Measurements from ENCODE around the gene PRSS21. TPM values are rescaled to one million over a fixed set of nuclear protein-coding genes. Genes with fewer than 3 reads are reported as not detected.

Gene PRSS21
- total RNA-seq, 1 experiment from 2014 or later = 1.5 TPM

- CTCF ChIA-PET = interaction anchor here (0.6 kb wide), 1 partner anchor 10 kb away, joined by 3 read pairs; no protein-coding TSS in a partner anchor
- Mint-ChIP-seq H3K4me3 (no peak overlapping the region), H3K27ac (no peak overlapping the region), H3K27me3 (ENCODE audit: low read depth) (no peaks in the 10 kb centered on the region), H3K36me3 (no peaks in the 10 kb centered on the region), H3K4me1 (no peaks in the 10 kb centered on the region), H3K9me3 (no peaks in the 10 kb centered on the region)
- no peak for TF ChIP-seq SP1 (CRISPR knock-in tag; conservative IDR thresholded peaks at IDR 0.05)
- TF ChIP-seq, protein P1, sequence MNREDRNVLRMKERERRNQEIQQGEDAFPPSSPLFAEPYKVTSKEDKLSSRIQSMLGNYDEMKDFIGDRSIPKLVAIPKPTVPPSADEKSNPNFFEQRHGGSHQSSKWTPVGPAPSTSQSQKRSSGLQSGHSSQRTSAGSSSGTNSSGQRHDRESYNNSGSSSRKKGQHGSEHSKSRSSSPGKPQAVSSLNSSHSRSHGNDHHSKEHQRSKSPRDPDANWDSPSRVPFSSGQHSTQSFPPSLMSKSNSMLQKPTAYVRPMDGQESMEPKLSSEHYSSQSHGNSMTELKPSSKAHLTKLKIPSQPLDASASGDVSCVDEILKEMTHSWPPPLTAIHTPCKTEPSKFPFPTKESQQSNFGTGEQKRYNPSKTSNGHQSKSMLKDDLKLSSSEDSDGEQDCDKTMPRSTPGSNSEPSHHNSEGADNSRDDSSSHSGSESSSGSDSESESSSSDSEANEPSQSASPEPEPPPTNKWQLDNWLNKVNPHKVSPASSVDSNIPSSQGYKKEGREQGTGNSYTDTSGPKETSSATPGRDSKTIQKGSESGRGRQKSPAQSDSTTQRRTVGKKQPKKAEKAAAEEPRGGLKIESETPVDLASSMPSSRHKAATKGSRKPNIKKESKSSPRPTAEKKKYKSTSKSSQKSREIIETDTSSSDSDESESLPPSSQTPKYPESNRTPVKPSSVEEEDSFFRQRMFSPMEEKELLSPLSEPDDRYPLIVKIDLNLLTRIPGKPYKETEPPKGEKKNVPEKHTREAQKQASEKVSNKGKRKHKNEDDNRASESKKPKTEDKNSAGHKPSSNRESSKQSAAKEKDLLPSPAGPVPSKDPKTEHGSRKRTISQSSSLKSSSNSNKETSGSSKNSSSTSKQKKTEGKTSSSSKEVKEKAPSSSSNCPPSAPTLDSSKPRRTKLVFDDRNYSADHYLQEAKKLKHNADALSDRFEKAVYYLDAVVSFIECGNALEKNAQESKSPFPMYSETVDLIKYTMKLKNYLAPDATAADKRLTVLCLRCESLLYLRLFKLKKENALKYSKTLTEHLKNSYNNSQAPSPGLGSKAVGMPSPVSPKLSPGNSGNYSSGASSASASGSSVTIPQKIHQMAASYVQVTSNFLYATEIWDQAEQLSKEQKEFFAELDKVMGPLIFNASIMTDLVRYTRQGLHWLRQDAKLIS (CRISPR knock-in tag; IDR thresholded peaks at IDR 0.05; ENCODE audit: borderline replicate concordance) = no peak
- TF ChIP-seq, protein P2, sequence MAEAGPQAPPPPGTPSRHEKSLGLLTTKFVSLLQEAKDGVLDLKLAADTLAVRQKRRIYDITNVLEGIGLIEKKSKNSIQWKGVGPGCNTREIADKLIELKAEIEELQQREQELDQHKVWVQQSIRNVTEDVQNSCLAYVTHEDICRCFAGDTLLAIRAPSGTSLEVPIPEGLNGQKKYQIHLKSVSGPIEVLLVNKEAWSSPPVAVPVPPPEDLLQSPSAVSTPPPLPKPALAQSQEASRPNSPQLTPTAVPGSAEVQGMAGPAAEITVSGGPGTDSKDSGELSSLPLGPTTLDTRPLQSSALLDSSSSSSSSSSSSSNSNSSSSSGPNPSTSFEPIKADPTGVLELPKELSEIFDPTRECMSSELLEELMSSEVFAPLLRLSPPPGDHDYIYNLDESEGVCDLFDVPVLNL (CRISPR knock-in tag; IDR thresholded peaks at IDR 0.05; ENCODE audit: borderline replicate concordance, low read depth) = no peak
- TF ChIP-seq TEAD4 (CRISPR knock-in tag; IDR thresholded peaks at IDR 0.05) = no peak
- no peak for TF ChIP-seq RORB (CRISPR knock-in tag; IDR thresholded peaks at IDR 0.05)
- TF ChIP-seq USF2 (CRISPR knock-in tag; IDR thresholded peaks at IDR 0.05) = no peak
- no peak for TF ChIP-seq PREB (CRISPR knock-in tag; IDR thresholded peaks at IDR 0.05; ENCODE audit: borderline replicate concordance)
- no peak for TF ChIP-seq ELF4 (CRISPR knock-in tag; IDR thresholded peaks at IDR 0.05; ENCODE audit: low read depth)
- no peak for TF ChIP-seq CREB1 (CRISPR knock-in tag; IDR thresholded peaks at IDR 0.05)
- ATAC-seq (no peak), DNase-seq (ENCODE audit: low spot score) (no peak)
- POLR2A ChIA-PET = no interaction called here
Observed at GRCh38 chr16:2822158-2822495, 5.1 kb downstream of the PRSS21 start.

GRCh38 chr16:2822496-2822895 lies 5.5 kb downstream of the PRSS21 start:
- no peaks in the 10 kb centered on the region for H3K9me3 Mint-ChIP-seq
- POLR2A ChIA-PET = no interaction called here
- ATAC-seq (no peak), DNase-seq (ENCODE audit: low spot score) (no peak)
- H3K27me3 Mint-ChIP-seq (ENCODE audit: low read depth) = no peaks in the 10 kb centered on the region
- no peaks in the 10 kb centered on the region for H3K4me1 Mint-ChIP-seq
- H3K4me3 Mint-ChIP-seq = no peak overlapping the region
- CTCF ChIA-PET = interaction anchor here (0.6 to 2.0 kb wide), 3 partner anchors 11 to 1807 kb away, joined by 3 to 13 read pairs (median 4); no protein-coding TSS in a partner anchor
- no peaks in the 10 kb centered on the region for H3K36me3 Mint-ChIP-seq
- H3K27ac Mint-ChIP-seq = no peak overlapping the region
- TF ChIP-seq, protein P3, sequence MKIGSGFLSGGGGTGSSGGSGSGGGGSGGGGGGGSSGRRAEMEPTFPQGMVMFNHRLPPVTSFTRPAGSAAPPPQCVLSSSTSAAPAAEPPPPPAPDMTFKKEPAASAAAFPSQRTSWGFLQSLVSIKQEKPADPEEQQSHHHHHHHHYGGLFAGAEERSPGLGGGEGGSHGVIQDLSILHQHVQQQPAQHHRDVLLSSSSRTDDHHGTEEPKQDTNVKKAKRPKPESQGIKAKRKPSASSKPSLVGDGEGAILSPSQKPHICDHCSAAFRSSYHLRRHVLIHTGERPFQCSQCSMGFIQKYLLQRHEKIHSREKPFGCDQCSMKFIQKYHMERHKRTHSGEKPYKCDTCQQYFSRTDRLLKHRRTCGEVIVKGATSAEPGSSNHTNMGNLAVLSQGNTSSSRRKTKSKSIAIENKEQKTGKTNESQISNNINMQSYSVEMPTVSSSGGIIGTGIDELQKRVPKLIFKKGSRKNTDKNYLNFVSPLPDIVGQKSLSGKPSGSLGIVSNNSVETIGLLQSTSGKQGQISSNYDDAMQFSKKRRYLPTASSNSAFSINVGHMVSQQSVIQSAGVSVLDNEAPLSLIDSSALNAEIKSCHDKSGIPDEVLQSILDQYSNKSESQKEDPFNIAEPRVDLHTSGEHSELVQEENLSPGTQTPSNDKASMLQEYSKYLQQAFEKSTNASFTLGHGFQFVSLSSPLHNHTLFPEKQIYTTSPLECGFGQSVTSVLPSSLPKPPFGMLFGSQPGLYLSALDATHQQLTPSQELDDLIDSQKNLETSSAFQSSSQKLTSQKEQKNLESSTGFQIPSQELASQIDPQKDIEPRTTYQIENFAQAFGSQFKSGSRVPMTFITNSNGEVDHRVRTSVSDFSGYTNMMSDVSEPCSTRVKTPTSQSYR (CRISPR knock-in tag; IDR thresholded peaks at IDR 0.05) = no peak
- TF ChIP-seq CREM (CRISPR knock-in tag; IDR thresholded peaks at IDR 0.05) (no peak), NR3C1 (CRISPR knock-in tag; conservative IDR thresholded peaks at IDR 0.05; ENCODE audit: low read depth) (no peak), JUN (CRISPR knock-in tag; IDR thresholded peaks at IDR 0.05) (no peak), TEAD4 (CRISPR knock-in tag; IDR thresholded peaks at IDR 0.05) (no peak), NFATC4 (CRISPR knock-in tag; IDR thresholded peaks at IDR 0.05) (no peak), HMGA2 (CRISPR knock-in tag; IDR thresholded peaks at IDR 0.05) (no peak), PRDM15 (CRISPR knock-in tag; IDR thresholded peaks at IDR 0.05) (no peak), ZNF219 (CRISPR knock-in tag; IDR thresholded peaks at IDR 0.05; ENCODE audit: borderline replicate concordance) (no peak), ZBTB43 (CRISPR knock-in tag; IDR thresholded peaks at IDR 0.05) (no peak), PRRX2 (CRISPR knock-in tag; IDR thresholded peaks at IDR 0.05) (no peak), NFE2L1 (CRISPR knock-in tag; IDR thresholded peaks at IDR 0.05) (no peak)
- TF ChIP-seq, protein P4, sequence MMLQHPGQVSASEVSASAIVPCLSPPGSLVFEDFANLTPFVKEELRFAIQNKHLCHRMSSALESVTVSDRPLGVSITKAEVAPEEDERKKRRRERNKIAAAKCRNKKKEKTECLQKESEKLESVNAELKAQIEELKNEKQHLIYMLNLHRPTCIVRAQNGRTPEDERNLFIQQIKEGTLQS (CRISPR knock-in tag; conservative IDR thresholded peaks at IDR 0.05) = no peak

All from WTC11 (cell line).